GM23338 (cell line): ENCODE data around the gene GPRC5D. TPM values are rescaled to one million over a fixed set of nuclear protein-coding genes. Genes with fewer than 3 reads are reported as not detected.

Source experiments
- ATAC-seq: fragments of 200-7000 bp; cut with Tn5 transposase; 3 replicates; pipeline ENCODE4 v1.9.1; 2020
- DNase-seq: peaks from one replicate; pipeline ENCODE4 v3.0.0-alpha.2; 2015; ENCODE audit warnings: low spot score
- H2AFZ ChIP-seq: fragments of 200-600 bp; sonication (generic); 2 replicates; pipeline ENCODE4 v1.8.0; 2016; ENCODE audit warnings: antibody characterized with exemption, mild to moderate bottlenecking, moderate library complexity
- H3F3A ChIP-seq: fragments of 200-600 bp; sonication (generic); replicated peaks from 2 replicates; pipeline ENCODE4 v1.8.0; 2017; ENCODE audit warnings: antibody characterized with exemption, mixed run types, low read depth
- H3K27ac ChIP-seq: fragments of 200-600 bp; sonication (generic); 2 replicates; pipeline ENCODE4 v1.6.1; 2016; ENCODE audit warnings: low read depth
- H3K27me3 ChIP-seq: fragments of 200-600 bp; sonication (generic); 2 replicates; pipeline ENCODE4 v1.8.0; 2016; ENCODE audit warnings: mild to moderate bottlenecking, mixed run types, moderate library complexity; ENCODE audit not compliant: insufficient read depth
- H3K36me3 ChIP-seq: fragments of 200-600 bp; sonication (generic); 2 replicates; pipeline ENCODE4 v1.8.0; 2016; ENCODE audit warnings: mild to moderate bottlenecking; ENCODE audit not compliant: insufficient read depth
- H3K4me1 ChIP-seq: fragments of 200-600 bp; sonication (generic); 2 replicates; pipeline ENCODE4 v1.8.0; 2016; ENCODE audit warnings: mild to moderate bottlenecking, moderate library complexity; ENCODE audit not compliant: insufficient read depth
- H3K4me2 ChIP-seq: fragments of 200-600 bp; sonication (generic); 2 replicates; pipeline ENCODE4 v1.7.1; 2017; ENCODE audit warnings: mixed run types
- H3K4me3 ChIP-seq: fragments of 200-600 bp; sonication (generic); 2 replicates; pipeline ENCODE4 v1.6.1; 2016; ENCODE audit warnings: mixed run types
- H3K79me2 ChIP-seq: fragments of 200-600 bp; sonication (generic); replicated peaks from 2 replicates; pipeline ENCODE4 v1.8.0; 2017; ENCODE audit warnings: mild to moderate bottlenecking; ENCODE audit not compliant: insufficient read depth
- H3K9me2 ChIP-seq: fragments of 200-600 bp; sonication (generic); 2 replicates; pipeline ENCODE4 v1.8.0; 2017; ENCODE audit not compliant: insufficient read depth
- H4K20me1 ChIP-seq: fragments of 200-600 bp; sonication (generic); replicated peaks from 2 replicates; pipeline ENCODE4 v1.8.0; 2017; ENCODE audit warnings: mild to moderate bottlenecking; ENCODE audit not compliant: insufficient read depth
- H3K27ac Mint-ChIP-seq: 2 replicates; pipeline ENCODE4 v1.8.0; 2020; ENCODE audit warnings: inconsistent platforms, mild to moderate bottlenecking, moderate library complexity, mixed read lengths
- H3K27me3 Mint-ChIP-seq: 3 replicates; pipeline ENCODE4 v1.8.0; 2022; ENCODE audit warnings: low read depth, mild to moderate bottlenecking, moderate library complexity, mixed read lengths, inconsistent platforms; ENCODE audit not compliant: insufficient read depth, poor library complexity
- H3K36me3 Mint-ChIP-seq: 3 replicates; pipeline ENCODE4 v1.8.0; 2021; ENCODE audit warnings: low read depth, mild to moderate bottlenecking, inconsistent platforms, moderate library complexity, mixed read lengths
- H3K4me1 Mint-ChIP-seq: 3 replicates; pipeline ENCODE4 v1.8.0; 2020; ENCODE audit warnings: mild to moderate bottlenecking, inconsistent platforms, mixed read lengths
- H3K4me3 Mint-ChIP-seq: 3 replicates; pipeline ENCODE4 v1.8.0; 2021; ENCODE audit warnings: moderate library complexity, mild to moderate bottlenecking, inconsistent platforms, mixed read lengths
- H3K9me3 Mint-ChIP-seq: 3 replicates; pipeline ENCODE4 v1.8.0; 2020; ENCODE audit warnings: moderate library complexity, mild to moderate bottlenecking, inconsistent platforms, mixed read lengths
- CTCF ChIP-seq, 2 experiments: fragments of 200-600 bp in 1 of 2; sonication (generic) in 1 of 2; conservative IDR thresholded peaks; 2 replicates each; pipeline versions ENCODE4 v1.5.1 to v1.6.1; 2016 to 2017; ENCODE audit warnings: antibody characterized with exemption in 2 of 2, low read depth in 2 of 2, mild to moderate bottlenecking in 2 of 2, moderate library complexity in 1 of 2
- EZH2 ChIP-seq: fragments of 200-600 bp; sonication (generic); IDR thresholded peaks from one replicate; pipeline ENCODE4 v1.8.0; 2017; ENCODE audit warnings: antibody characterized with exemption, mild to moderate bottlenecking, low read depth; ENCODE audit not compliant: unreplicated experiment
- EZH2phosphoT487 ChIP-seq: fragments of 200-600 bp; sonication (generic); IDR thresholded peaks from one replicate; pipeline ENCODE4 v1.8.1; 2018; ENCODE audit warnings: antibody characterized with exemption; ENCODE audit not compliant: unreplicated experiment
- JUNB ChIP-seq: IDR thresholded peaks from one replicate; pipeline ENCODE4 v1.6.1; 2016; ENCODE audit warnings: antibody characterized with exemption; ENCODE audit not compliant: unreplicated experiment
- NANOG ChIP-seq: IDR thresholded peaks from 2 replicates; pipeline ENCODE4 v1.6.1; 2016; ENCODE audit warnings: antibody characterized with exemption, borderline replicate concordance
- ZNF114 ChIP-seq: fragments of 250-450 bp; sonication (Bioruptor Pico); IDR thresholded peaks from 2 replicates; pipeline ENCODE4 v1.5.0; 2020; ENCODE audit warnings: mild to moderate bottlenecking, moderate library complexity
- ZNF331 ChIP-seq: fragments of 250-450 bp; sonication (Bioruptor Pico); IDR thresholded peaks from 2 replicates; pipeline ENCODE4 v1.5.0; 2020; ENCODE audit warnings: low read depth, mild to moderate bottlenecking, moderate library complexity
- ZNF462 ChIP-seq: fragments of 250-450 bp; sonication (Bioruptor Pico); IDR thresholded peaks from 2 replicates; pipeline ENCODE4 v1.5.0; 2020; ENCODE audit warnings: mild to moderate bottlenecking, moderate library complexity
- polyA plus RNA-seq: library from polyadenylated mRNA; unstranded; fragments of >200 nt; fragmentation: Nextera tagmentation; extraction: Ambion mirVana; gene quantifications from 2 replicates; pipeline ENCODE4 v1.2.1, GENCODE V29; 2016
- total RNA-seq: library from RNA; depleted of rRNA; stranded (reverse); fragments of >200 nt; shearing (Covaris generic); gene quantifications from 2 replicates; pipeline ENCODE4 v1.2.3, GENCODE V29; 2014
- TF ChIP-seq, protein P1 (sequence below): IDR thresholded peaks from 2 replicates; pipeline ENCODE4 v1.6.1; 2016; ENCODE audit warnings: antibody characterized with exemption

GPRC5D gene
- total and polyA plus RNA-seq, 2 experiments from 2014 or later, result not detected

GRCh38 chr12:12934556-12934955, 17.4 kb downstream of the GPRC5D start:
- Histone ChIP-seq H3F3A (no peaks in the 10 kb centered on the region), H4K20me1 (no peaks in the 10 kb centered on the region), H3K36me3 (no peaks in the 10 kb centered on the region), H3K27ac (no peak overlapping the region), H3K9me2 (no peaks in the 10 kb centered on the region), H3K4me1 (no peaks in the 10 kb centered on the region), H3K4me2 (no peak overlapping the region), H3K79me2 (no peaks in the 10 kb centered on the region), H2AFZ (peak overlapping the region; percentile 44; the same call in 1 of the 2 replicates), H3K4me3 (no peak overlapping the region), H3K27me3 (no peaks in the 10 kb centered on the region)
- Mint-ChIP-seq H3K36me3 (0 out of 3 replicates have a peak, but pooled peaks cover 2% of the 10 kb centered on the region), H3K4me1 (peaks cover 7% of the 10 kb centered on the region; the same call in 2 of the 3 replicates), H3K27me3 (peaks cover 3% of the 10 kb centered on the region), H3K4me3 (no peak overlapping the region), H3K9me3 (no peaks in the 10 kb centered on the region; the same call in 2 of the 3 replicates), H3K27ac (no peak overlapping the region)
- ATAC-seq (no peak), DNase-seq (no peak)
- TF ChIP-seq CTCF (conservative IDR thresholded peaks at IDR 0.05; ENCODE audit: low read depth in 2 of 2) (no peak), JUNB (no peak), EZH2phosphoT487 (no peak), ZNF462 (no peak), NANOG (no peak), ZNF114 (CRISPR knock-in tag) (no peak), ZNF331 (CRISPR knock-in tag) (no peak), EZH2 (no peak)
- TF ChIP-seq, protein P1, sequence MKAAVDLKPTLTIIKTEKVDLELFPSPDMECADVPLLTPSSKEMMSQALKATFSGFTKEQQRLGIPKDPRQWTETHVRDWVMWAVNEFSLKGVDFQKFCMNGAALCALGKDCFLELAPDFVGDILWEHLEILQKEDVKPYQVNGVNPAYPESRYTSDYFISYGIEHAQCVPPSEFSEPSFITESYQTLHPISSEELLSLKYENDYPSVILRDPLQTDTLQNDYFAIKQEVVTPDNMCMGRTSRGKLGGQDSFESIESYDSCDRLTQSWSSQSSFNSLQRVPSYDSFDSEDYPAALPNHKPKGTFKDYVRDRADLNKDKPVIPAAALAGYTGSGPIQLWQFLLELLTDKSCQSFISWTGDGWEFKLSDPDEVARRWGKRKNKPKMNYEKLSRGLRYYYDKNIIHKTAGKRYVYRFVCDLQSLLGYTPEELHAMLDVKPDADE, result no peak
